ENCODE measurements around the gene ITPR2.
"Not testable (repeated sequence)": the region's sequence is repeated elsewhere in the genome, so short reads cannot be mapped to it uniquely, and the experiment has no call there.

GRCh38 chr12:26310489-26310888 is 522.5 kb downstream of the ITPR2 start:
- TF ChIP-seq CTCF (conservative IDR thresholded peaks at IDR 0.05; ENCODE audit: low read depth, low read length); EZH2 (IDR thresholded peaks at IDR 0.05; ENCODE audit: low read length, unreplicated experiment); EZH2phosphoT487 (IDR thresholded peaks at IDR 0.05; ENCODE audit: borderline replicate concordance, low read length): not testable (repeated sequence)

Measured in PC-3 (cell line).